Sigmoid colon (tissue), 4 donors: ENCODE measurements around the gene C1RL.

ENCODE experiments used
- CTCF ChIP-seq, 4 experiments: fragments of 450-650 bp in 3 of 4; fragments of 200-600 bp in 1 of 4; IDR thresholded peaks; one replicate each; pipeline ENCODE4 v1.5.1; 2016 to 2019; ENCODE audit warnings: antibody characterized with exemption in 4 of 4, mild to moderate bottlenecking in 3 of 4, moderate library complexity in 2 of 4
- POLR2AphosphoS5 ChIP-seq, 4 donors: sonication (generic); formaldehyde crosslinking; IDR thresholded peaks; one replicate each; pipeline ENCODE4 v1.6.1; 2017; ENCODE audit warnings: antibody characterized with exemption in 4 of 4

- TF ChIP-seq CTCF (IDR thresholded peaks at IDR 0.05) (no peak), POLR2AphosphoS5 (IDR thresholded peaks at IDR 0.05) (no peak)
These were observed 9.6 kb downstream of the C1RL start for GRCh38 chr12:7099290-7099996.
